GM12874 (cell line): ENCODE results near the gene TRAM2.

Source experiments
- CTCF ChIP-seq: IDR thresholded peaks from 2 replicates; pipeline ENCODE4 v1.5.1; 2011; ENCODE audit warnings: low read depth, mild to moderate bottlenecking, control low read depth, low read length, moderate library complexity; ENCODE audit not compliant: insufficient read depth

The TRAM2 gene

GRCh38 chr6:52499026-52499425 is 77.8 kb downstream of the TRAM2 start:
- no peak for TF ChIP-seq CTCF

GRCh38 chr6:52498538-52499017 is 78.3 kb downstream of the TRAM2 start:
- TF ChIP-seq CTCF: no peak

GRCh38 chr6:52497652-52498408 is 79.0 kb downstream of the TRAM2 start:
- no peak for TF ChIP-seq CTCF

GRCh38 chr6:52496631-52497030 is 80.2 kb downstream of the TRAM2 start:
- no peak for TF ChIP-seq CTCF

GRCh38 chr6:52495922-52496321 is 80.9 kb downstream of the TRAM2 start:
- no peak for TF ChIP-seq CTCF

- no peak for TF ChIP-seq CTCF
These were observed 82.4 kb downstream of the TRAM2 start for GRCh38 chr6:52494298-52495072.

- TF ChIP-seq CTCF: no peak
These were observed 83.2 kb downstream of the TRAM2 start for GRCh38 chr6:52493669-52494068.
